GM23338 (cell line): Measurements from ENCODE around the gene ALPG. TPM values are rescaled to one million over a fixed set of nuclear protein-coding genes. Genes with fewer than 3 reads are reported as not detected.

Experiments
- ATAC-seq: fragments of 200-7000 bp; cut with Tn5 transposase; 3 replicates; pipeline ENCODE4 v1.9.1; 2020
- DNase-seq: peaks from one replicate; pipeline ENCODE4 v3.0.0-alpha.2; 2015; ENCODE audit warnings: low spot score
- H2AFZ ChIP-seq: fragments of 200-600 bp; sonication (generic); 2 replicates; pipeline ENCODE4 v1.8.0; 2016; ENCODE audit warnings: antibody characterized with exemption, mild to moderate bottlenecking, moderate library complexity
- H3F3A ChIP-seq: fragments of 200-600 bp; sonication (generic); replicated peaks from 2 replicates; pipeline ENCODE4 v1.8.0; 2017; ENCODE audit warnings: antibody characterized with exemption, mixed run types, low read depth
- H3K27ac ChIP-seq: fragments of 200-600 bp; sonication (generic); 2 replicates; pipeline ENCODE4 v1.6.1; 2016; ENCODE audit warnings: low read depth
- H3K27me3 ChIP-seq: fragments of 200-600 bp; sonication (generic); 2 replicates; pipeline ENCODE4 v1.8.0; 2016; ENCODE audit warnings: mild to moderate bottlenecking, mixed run types, moderate library complexity; ENCODE audit not compliant: insufficient read depth
- H3K36me3 ChIP-seq: fragments of 200-600 bp; sonication (generic); 2 replicates; pipeline ENCODE4 v1.8.0; 2016; ENCODE audit warnings: mild to moderate bottlenecking; ENCODE audit not compliant: insufficient read depth
- H3K4me1 ChIP-seq: fragments of 200-600 bp; sonication (generic); 2 replicates; pipeline ENCODE4 v1.8.0; 2016; ENCODE audit warnings: mild to moderate bottlenecking, moderate library complexity; ENCODE audit not compliant: insufficient read depth
- H3K4me2 ChIP-seq: fragments of 200-600 bp; sonication (generic); 2 replicates; pipeline ENCODE4 v1.7.1; 2017; ENCODE audit warnings: mixed run types
- H3K4me3 ChIP-seq: fragments of 200-600 bp; sonication (generic); 2 replicates; pipeline ENCODE4 v1.6.1; 2016; ENCODE audit warnings: mixed run types
- H3K79me2 ChIP-seq: fragments of 200-600 bp; sonication (generic); replicated peaks from 2 replicates; pipeline ENCODE4 v1.8.0; 2017; ENCODE audit warnings: mild to moderate bottlenecking; ENCODE audit not compliant: insufficient read depth
- H3K9me2 ChIP-seq: fragments of 200-600 bp; sonication (generic); 2 replicates; pipeline ENCODE4 v1.8.0; 2017; ENCODE audit not compliant: insufficient read depth
- H4K20me1 ChIP-seq: fragments of 200-600 bp; sonication (generic); replicated peaks from 2 replicates; pipeline ENCODE4 v1.8.0; 2017; ENCODE audit warnings: mild to moderate bottlenecking; ENCODE audit not compliant: insufficient read depth
- H3K27ac Mint-ChIP-seq: 2 replicates; pipeline ENCODE4 v1.8.0; 2020; ENCODE audit warnings: inconsistent platforms, mild to moderate bottlenecking, moderate library complexity, mixed read lengths
- H3K27me3 Mint-ChIP-seq: 3 replicates; pipeline ENCODE4 v1.8.0; 2022; ENCODE audit warnings: low read depth, mild to moderate bottlenecking, moderate library complexity, mixed read lengths, inconsistent platforms; ENCODE audit not compliant: insufficient read depth, poor library complexity
- H3K36me3 Mint-ChIP-seq: 3 replicates; pipeline ENCODE4 v1.8.0; 2021; ENCODE audit warnings: low read depth, mild to moderate bottlenecking, inconsistent platforms, moderate library complexity, mixed read lengths
- H3K4me1 Mint-ChIP-seq: 3 replicates; pipeline ENCODE4 v1.8.0; 2020; ENCODE audit warnings: mild to moderate bottlenecking, inconsistent platforms, mixed read lengths
- H3K4me3 Mint-ChIP-seq: 3 replicates; pipeline ENCODE4 v1.8.0; 2021; ENCODE audit warnings: moderate library complexity, mild to moderate bottlenecking, inconsistent platforms, mixed read lengths
- H3K9me3 Mint-ChIP-seq: 3 replicates; pipeline ENCODE4 v1.8.0; 2020; ENCODE audit warnings: moderate library complexity, mild to moderate bottlenecking, inconsistent platforms, mixed read lengths
- CREB1 ChIP-seq: fragments of 250-450 bp; sonication (Bioruptor Pico); IDR thresholded peaks from 2 replicates; pipeline ENCODE4 v1.5.0; 2020; ENCODE audit warnings: low read depth, mild to moderate bottlenecking, moderate library complexity
- ETS1 ChIP-seq: IDR thresholded peaks from 2 replicates; pipeline ENCODE4 v1.6.1; 2016; ENCODE audit warnings: antibody characterized with exemption
- EZH2 ChIP-seq: fragments of 200-600 bp; sonication (generic); IDR thresholded peaks from one replicate; pipeline ENCODE4 v1.8.0; 2017; ENCODE audit warnings: antibody characterized with exemption, mild to moderate bottlenecking, low read depth; ENCODE audit not compliant: unreplicated experiment
- JUNB ChIP-seq: IDR thresholded peaks from one replicate; pipeline ENCODE4 v1.6.1; 2016; ENCODE audit warnings: antibody characterized with exemption; ENCODE audit not compliant: unreplicated experiment
- NANOG ChIP-seq: IDR thresholded peaks from 2 replicates; pipeline ENCODE4 v1.6.1; 2016; ENCODE audit warnings: antibody characterized with exemption, borderline replicate concordance
- POLR2AphosphoS5 ChIP-seq: IDR thresholded peaks from 2 replicates; pipeline ENCODE4 v1.6.1; 2016; ENCODE audit warnings: antibody characterized with exemption, low read depth
- STAT1 ChIP-seq: IDR thresholded peaks from one replicate; pipeline ENCODE4 v1.6.1; 2016; ENCODE audit warnings: antibody characterized with exemption; ENCODE audit not compliant: unreplicated experiment
- ZNF114 ChIP-seq: fragments of 250-450 bp; sonication (Bioruptor Pico); IDR thresholded peaks from 2 replicates; pipeline ENCODE4 v1.5.0; 2020; ENCODE audit warnings: mild to moderate bottlenecking, moderate library complexity
- ZNF331 ChIP-seq: fragments of 250-450 bp; sonication (Bioruptor Pico); IDR thresholded peaks from 2 replicates; pipeline ENCODE4 v1.5.0; 2020; ENCODE audit warnings: low read depth, mild to moderate bottlenecking, moderate library complexity
- ZNF462 ChIP-seq: fragments of 250-450 bp; sonication (Bioruptor Pico); IDR thresholded peaks from 2 replicates; pipeline ENCODE4 v1.5.0; 2020; ENCODE audit warnings: mild to moderate bottlenecking, moderate library complexity
- polyA plus RNA-seq: library from polyadenylated mRNA; unstranded; fragments of >200 nt; fragmentation: Nextera tagmentation; extraction: Ambion mirVana; gene quantifications from 2 replicates; pipeline ENCODE4 v1.2.1, GENCODE V29; 2016
- total RNA-seq: library from RNA; depleted of rRNA; stranded (reverse); fragments of >200 nt; shearing (Covaris generic); gene quantifications from 2 replicates; pipeline ENCODE4 v1.2.3, GENCODE V29; 2014

Gene ALPG
- total and polyA plus RNA-seq, 2 experiments from 2014 or later, result 0.89 to 2.5 TPM

GRCh38 chr2:232419245-232420072, 12.8 kb downstream of the ALPG start:
- H3K27me3 Mint-ChIP-seq, result peaks cover 62% of the 10 kb centered on the region
- H3K27ac ChIP-seq, result no peak overlapping the region
- peak overlapping the region; percentile 96 for H3K4me2 ChIP-seq
- 0 out of 2 replicates have a peak, but pooled peaks cover 3% of the 10 kb centered on the region for H3K9me2 ChIP-seq
- no peaks in the 10 kb centered on the region for H3K36me3 ChIP-seq
- peaks cover 19% of the 10 kb centered on the region; the same call in 1 of the 2 replicates for H3K79me2 ChIP-seq
- peaks cover 16% of the 10 kb centered on the region for H3K9me3 Mint-ChIP-seq
- no peak overlapping the region for H3K27ac Mint-ChIP-seq
- H3K4me3 Mint-ChIP-seq, result peak overlapping the region; percentile 83
- peak; percentile 74 for DNase-seq
- H3K4me1 ChIP-seq, result peaks cover 25% of the 10 kb centered on the region
- H4K20me1 ChIP-seq, result no peaks in the 10 kb centered on the region
- H3K4me1 Mint-ChIP-seq, result peaks cover 32% of the 10 kb centered on the region
- peaks cover 19% of the 10 kb centered on the region for H3F3A ChIP-seq
- ATAC-seq, result peak; percentile 6
- no peak for TF ChIP-seq NANOG
- 0 out of 2 replicates have a peak, but pooled peaks have one; percentile 10 for TF ChIP-seq POLR2AphosphoS5
- peak; percentile 5 for TF ChIP-seq EZH2
- TF ChIP-seq JUNB, result no peak
- peaks cover 25% of the 10 kb centered on the region for H3K36me3 Mint-ChIP-seq
- peak overlapping the region; percentile 76 for H2AFZ ChIP-seq
- peak overlapping the region; percentile 91 for H3K4me3 ChIP-seq
- H3K27me3 ChIP-seq, result peaks cover 44% of the 10 kb centered on the region

- H3K4me3 Mint-ChIP-seq, result peak overlapping the region; percentile 83
- H3K4me1 Mint-ChIP-seq, result peaks cover 36% of the 10 kb centered on the region
- TF ChIP-seq POLR2AphosphoS5 (no peak), CREB1 (CRISPR knock-in tag) (no peak), ZNF114 (CRISPR knock-in tag) (no peak), STAT1 (no peak), ZNF462 (CRISPR knock-in tag) (no peak), ZNF331 (CRISPR knock-in tag) (no peak), ETS1 (no peak), JUNB (no peak), EZH2 (no peak)
Measured at GRCh38 chr2:232420073-232420454, 13.4 kb downstream of the ALPG start.

More at GRCh38 chr2:232420073-232420454, 13.4 kb downstream of the ALPG start:
- peaks cover 22% of the 10 kb centered on the region for H3F3A ChIP-seq
- no peak overlapping the region for H3K27ac Mint-ChIP-seq
- peaks cover 62% of the 10 kb centered on the region for H3K27me3 Mint-ChIP-seq
- H3K4me1 ChIP-seq, result peaks cover 31% of the 10 kb centered on the region
- peaks cover 25% of the 10 kb centered on the region for H3K36me3 Mint-ChIP-seq
- H3K4me3 ChIP-seq, result peak overlapping the region; percentile 91
- H3K36me3 ChIP-seq, result no peaks in the 10 kb centered on the region
- H3K9me2 ChIP-seq, result 0 out of 2 replicates have a peak, but pooled peaks cover 3% of the 10 kb centered on the region
- DNase-seq (peak; percentile 61), ATAC-seq (peak; percentile 5)
- H3K27me3 ChIP-seq, result peaks cover 44% of the 10 kb centered on the region
- peak overlapping the region; percentile 76 for H2AFZ ChIP-seq
- H3K4me2 ChIP-seq, result peak overlapping the region; percentile 96
- H3K9me3 Mint-ChIP-seq, result peaks cover 16% of the 10 kb centered on the region
- H4K20me1 ChIP-seq, result no peaks in the 10 kb centered on the region
- H3K79me2 ChIP-seq, result peaks cover 19% of the 10 kb centered on the region; the same call in 1 of the 2 replicates
- H3K27ac ChIP-seq, result no peak overlapping the region
